GM18505 (cell line): ENCODE measurements around the gene AMBRA1.

Source experiments
- ATAC-seq: cut with Tn5 transposase; IDR thresholded peaks from one replicate; pipeline ENCODE4 v1.9.1; 2021; ENCODE audit not compliant: unreplicated experiment
- POLR2A ChIP-seq: IDR thresholded peaks from 4 replicates; pipeline ENCODE4 v1.6.1; 2011; ENCODE audit warnings: borderline replicate concordance; ENCODE audit not compliant: insufficient read depth, insufficient read length; ENCODE audit errors: extremely low read depth

Gene AMBRA1

DNA sequence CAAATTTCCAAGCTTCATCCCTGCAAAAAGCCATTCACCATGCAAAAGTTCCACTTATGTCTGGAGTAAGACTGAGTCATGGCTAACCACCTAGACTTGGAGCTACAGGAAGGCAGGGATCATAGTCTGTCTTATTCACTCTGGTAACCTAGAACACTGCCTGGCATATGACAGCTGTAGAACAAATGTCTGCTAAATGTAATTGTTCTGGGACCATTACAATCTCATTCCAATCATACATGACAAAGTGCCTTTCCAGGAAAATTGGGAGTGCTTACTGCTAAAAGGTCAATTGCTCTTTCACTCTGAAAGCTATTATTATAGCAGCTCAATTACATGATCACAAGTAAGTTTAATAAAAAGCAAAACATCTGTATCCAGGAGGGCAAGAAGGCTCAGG is 103.2 kb downstream of the AMBRA1 start:
- no peak for TF ChIP-seq POLR2A
- ATAC-seq, result no peak

DNA sequence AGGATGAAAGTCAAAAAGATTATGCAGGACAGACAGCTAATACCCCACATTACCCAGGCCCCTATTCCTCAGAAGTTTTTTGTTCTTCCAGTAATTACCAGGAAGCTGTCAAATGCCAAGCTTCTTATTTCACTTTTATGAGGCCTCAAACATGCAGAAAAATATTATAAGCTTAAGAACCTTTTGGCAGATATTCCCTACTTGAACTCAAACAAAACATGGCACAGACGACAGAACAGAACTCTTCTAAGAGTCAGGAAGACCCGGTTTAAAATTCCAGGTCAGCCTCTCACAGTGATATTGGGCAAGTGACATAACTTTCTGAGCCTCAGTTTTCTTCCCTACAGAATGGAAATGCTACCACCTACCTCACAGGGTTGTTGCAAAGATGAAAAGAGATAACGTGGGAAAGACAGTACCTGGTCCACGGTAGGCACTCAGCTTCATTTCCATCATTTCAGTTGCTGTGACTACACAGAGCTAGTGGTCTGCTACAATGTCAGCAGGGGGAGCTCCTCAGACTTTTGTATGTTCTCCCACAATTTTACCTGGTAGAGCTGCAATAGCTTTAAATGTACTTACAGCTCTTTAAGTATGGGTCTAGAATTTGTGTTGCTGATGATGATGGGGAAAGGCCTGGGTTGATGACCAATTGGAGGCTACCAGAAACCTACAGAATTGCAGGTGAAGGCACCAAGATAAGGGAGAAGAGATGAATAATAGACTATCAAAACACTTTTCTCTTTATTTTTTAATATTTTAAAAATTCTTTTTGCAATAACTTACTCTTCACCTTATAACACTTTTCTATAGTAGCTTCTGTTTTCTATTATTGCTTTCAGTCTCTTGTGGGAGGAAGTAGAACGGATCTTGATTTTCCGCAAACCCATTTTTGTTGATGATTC is 103.9 kb downstream of the AMBRA1 start:
- TF ChIP-seq POLR2A, result no peak
- ATAC-seq, result no peak

DNA sequence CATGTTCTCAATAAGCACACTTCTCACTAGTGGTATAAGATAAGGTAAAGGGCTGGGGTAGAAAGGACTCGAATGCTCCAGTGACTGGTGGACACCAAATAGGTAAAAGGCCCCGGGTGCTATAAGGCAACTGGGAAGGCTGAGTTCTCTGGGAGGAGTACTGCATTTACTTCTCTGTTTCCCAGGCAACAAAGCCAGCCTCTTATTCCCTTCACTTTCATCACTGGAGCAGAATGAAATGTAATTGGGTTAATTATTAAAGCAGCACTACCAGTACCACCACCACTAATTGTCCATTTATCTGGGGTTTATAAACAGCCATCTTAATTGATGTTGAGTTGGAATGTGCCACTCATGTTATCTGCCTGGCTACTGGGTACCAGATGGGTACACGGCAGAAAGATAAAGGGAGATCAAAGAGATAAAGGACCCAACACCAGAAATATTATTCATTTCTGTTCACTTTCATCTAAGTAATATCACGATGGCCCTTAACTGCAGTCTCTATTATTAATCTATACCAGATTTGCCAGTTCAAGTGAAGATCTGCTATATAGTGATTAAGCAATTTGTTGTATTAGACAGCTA is 107.9 kb downstream of the AMBRA1 start:
- ATAC-seq, result no peak
- no peak for TF ChIP-seq POLR2A

GRCh38 chr11:46484101-46484500 is 109.7 kb downstream of the AMBRA1 start:
- no peak for TF ChIP-seq POLR2A
- no peak for ATAC-seq

DNA sequence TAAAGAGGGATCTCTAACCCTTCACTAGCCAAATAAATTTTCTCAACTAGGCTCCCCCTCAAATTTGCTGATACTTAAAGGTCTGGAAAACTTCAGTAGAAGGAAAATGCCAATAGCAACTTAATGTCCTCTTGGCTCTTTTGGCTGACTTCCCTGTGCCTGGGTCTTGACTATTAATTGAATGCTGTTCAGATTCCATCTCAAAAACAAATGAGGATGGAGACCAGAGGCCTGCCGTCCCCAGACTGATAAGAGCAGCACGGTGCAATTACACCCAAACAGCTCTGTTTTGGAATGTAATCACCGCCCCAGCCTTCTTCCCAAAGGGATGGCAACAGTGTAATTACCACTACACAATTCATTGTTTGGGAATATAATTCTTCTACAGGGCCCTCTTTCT is 112.9 kb downstream of the AMBRA1 start:
- no peak for ATAC-seq
- TF ChIP-seq POLR2A, result no peak

DNA sequence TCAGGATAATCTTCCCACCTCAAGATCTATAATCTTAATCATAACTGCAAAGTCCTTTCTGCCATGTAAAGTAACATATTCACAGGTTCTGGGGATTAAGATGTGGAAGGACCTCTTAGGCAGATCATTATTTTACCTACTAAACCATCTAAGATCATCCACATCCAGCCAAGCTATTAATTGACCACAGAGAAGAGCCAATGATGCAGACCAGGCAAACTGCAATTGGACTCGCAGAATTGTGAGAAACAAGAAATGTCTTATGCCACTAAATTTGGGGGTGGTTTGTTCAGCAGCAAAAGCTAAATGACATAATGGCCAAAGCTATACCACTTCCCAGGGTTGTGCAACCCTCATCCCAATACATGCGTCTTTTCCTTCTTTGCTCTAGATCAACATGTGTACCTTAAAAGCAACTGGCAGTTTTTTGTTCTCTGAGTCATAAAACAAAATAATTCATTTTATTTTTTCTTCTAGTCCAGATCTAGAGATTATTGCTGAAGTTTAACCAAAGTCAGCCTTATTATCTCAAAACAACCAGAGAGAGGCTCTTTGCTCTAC is 113.6 kb downstream of the AMBRA1 start:
- no peak for ATAC-seq
- TF ChIP-seq POLR2A, result no peak

DNA sequence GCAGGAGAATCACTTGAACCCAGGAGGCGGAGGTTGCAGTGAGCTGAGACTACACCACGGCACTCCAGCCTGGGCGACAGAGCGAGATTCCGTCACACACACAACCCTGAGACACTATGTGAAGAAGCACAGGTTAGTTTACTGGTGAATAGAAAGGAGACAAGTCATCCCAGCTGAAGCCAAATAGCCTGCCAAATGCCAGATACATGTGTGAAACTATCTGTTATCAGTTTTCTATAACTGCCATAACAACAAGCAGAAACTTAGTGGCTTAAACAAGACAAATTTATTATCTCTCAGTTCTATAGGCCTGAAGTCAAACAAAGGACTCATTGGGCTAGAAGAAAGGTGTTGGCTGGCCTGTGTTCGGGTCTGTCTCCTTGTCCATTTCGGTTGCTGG is 114.2 kb downstream of the AMBRA1 start:
- no peak for ATAC-seq
- no peak for TF ChIP-seq POLR2A

GRCh38 chr11:46478196-46478595 is 115.6 kb downstream of the AMBRA1 start:
- TF ChIP-seq POLR2A, result no peak
- ATAC-seq, result no peak

DNA sequence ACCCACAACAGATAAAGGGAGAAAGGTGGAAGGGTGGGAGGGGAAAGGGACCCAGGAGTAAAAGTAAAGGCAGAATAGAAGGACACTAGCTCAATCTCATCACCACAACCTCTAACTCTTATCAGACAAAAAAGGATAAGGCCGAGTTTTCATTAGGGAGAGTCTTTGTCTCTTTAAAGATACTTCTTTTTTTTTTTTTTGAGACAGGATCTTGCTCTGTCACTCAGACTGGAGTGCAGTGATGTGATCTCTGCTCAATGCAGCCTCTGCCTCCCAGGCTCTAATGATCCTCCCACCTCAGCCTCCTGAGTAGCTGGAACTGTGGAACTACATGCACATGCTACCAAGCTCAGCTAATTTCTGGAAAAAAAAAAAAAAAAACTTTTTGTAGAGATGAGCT is 116.7 kb downstream of the AMBRA1 start:
- ATAC-seq, result no peak
- no peak for TF ChIP-seq POLR2A

GRCh38 chr11:46475926-46476545 is 117.8 kb downstream of the AMBRA1 start:
- no peak for TF ChIP-seq POLR2A
- ATAC-seq, result no peak

- ATAC-seq, result no peak
- TF ChIP-seq POLR2A, result no peak
These were observed 118.5 kb downstream of the AMBRA1 start for GRCh38 chr11:46475051-46475925.

DNA sequence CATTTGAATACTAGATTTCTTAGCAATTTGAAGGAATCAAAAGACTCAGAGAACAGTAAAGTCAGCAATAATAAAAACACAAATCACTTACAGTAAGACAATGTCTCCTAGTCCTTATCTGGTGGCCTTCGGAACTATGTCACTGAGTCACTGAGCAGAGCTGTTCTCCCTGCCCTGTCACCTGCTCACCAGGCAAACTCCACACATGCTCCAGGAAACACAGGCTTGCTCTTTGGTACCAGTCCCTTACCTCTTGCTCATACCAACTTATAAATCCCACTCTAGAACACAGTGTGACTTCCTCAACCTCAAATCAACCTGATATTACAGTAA is 121.2 kb downstream of the AMBRA1 start:
- ATAC-seq, result no peak
- no peak for TF ChIP-seq POLR2A

DNA sequence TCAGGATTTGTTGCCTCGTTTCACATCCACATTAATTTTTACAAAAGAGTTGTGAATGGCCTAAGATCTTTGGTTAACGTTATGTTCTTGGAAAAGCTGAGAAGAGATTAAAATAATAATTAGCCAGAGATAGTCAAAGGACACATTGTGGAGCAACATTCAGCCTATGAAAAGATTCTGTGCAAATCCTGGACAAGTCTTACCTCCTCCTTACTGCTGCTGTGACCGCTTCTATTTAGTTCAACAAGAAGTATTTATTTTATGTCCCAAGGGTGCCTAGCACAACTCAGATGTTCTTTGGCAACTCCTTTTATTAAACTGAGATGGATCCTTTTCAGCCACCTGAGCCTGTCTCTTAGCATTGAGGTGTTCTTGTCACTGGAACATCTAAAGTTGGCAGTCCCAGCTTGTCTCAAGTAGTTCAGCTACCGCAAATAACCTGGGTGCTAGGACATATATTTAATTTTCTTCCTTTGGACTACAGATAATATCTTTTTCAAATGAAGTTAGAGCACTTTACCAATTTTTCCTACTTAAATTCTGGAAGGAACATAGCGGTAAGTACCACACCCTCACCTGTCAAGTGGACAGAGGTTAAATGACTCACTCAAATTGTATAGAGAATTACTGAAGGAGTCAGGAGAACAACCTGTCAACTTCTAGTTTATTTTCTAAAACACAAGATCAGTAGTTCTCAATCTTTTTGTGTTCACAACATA is 121.7 kb downstream of the AMBRA1 start:
- no peak for TF ChIP-seq POLR2A
- no peak for ATAC-seq

DNA sequence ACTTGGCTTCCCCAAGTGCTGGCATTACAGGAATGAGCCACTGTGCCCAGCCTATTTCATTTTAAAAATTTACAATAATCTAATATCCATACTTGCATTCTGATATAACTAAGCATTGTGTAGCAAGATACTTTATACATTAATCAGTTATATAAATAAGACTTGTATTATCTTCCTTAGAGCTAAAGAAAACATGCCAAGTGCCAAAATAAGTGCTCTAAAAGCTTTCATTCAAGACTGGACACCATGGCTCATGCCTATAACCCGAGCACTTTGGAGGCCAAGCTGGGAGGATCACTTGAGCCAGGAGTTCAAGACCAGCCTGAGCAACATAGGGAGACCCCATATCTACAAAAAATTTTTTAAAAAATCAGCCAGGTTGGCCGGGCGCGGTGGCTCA is 123.9 kb downstream of the AMBRA1 start:
- no peak for TF ChIP-seq POLR2A
- ATAC-seq, result no peak
